HG03469 (cell line): ENCODE data around the gene SYT15.
"Not testable (repeated sequence)": the region's sequence is repeated elsewhere in the genome, so short reads cannot be mapped to it uniquely, and the experiment has no call there.

Experiments used
- ATAC-seq: cut with Tn5 transposase; IDR thresholded peaks from one replicate; pipeline ENCODE4 v1.9.1; 2021; ENCODE audit warnings: mild to moderate bottlenecking, moderate library complexity, moderate number of reproducible peaks; ENCODE audit not compliant: unreplicated experiment

SYT15 gene

GRCh38 chr10:46555713-46556514 lies 23.0 kb upstream of the SYT15 start:
- ATAC-seq: no peak

DNA sequence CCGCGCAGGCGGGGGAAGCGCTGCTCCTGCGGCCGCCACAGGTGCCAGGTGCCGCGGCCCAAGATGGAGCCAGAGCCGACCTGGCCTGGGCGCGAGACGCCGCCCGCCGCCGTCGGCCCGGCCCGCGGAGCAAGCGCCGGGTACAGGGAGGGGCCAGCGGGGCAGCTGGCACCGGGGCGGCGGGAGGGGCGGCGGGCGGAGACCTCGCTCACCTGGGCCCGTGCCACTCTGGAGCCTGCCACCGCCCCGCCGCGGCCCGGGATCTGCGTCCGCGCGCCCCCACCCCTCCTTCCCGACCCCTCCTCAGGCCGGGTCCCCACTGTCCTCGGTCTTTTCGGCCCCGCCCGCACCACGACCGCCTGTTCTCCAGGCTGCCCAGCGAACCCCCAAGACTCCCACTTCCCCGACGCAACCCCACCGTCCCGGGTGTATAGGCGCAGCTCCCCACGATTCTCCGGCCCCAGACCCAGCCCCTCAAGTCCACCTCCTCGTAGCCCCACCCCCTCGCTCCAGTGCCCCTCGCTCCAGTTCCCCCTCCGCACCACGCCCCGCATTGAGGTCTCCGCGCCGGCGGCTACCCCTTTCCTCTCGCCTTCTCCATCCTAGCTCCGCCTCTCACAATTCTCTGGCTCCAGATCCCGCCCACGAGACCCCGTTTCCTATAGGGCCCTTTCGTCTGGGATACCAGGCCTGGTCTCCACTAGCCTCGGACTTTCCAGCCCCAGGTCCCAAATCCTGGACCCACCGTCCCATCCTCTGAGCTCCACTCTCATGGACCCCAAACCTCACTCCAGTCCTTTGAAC lies 22.2 kb upstream of the SYT15 start, which contains the start of gene GPRIN2:
Gene GPRIN2, minus strand, starts transcription at position 144 of the 804 bp plus-strand sequence. CDS start 5,922 bp downstream, outside the sequence.
- ATAC-seq: no peak

- no peak for ATAC-seq
Observed at GRCh38 chr10:46557319-46558121, 21.4 kb upstream of the SYT15 start.

DNA sequence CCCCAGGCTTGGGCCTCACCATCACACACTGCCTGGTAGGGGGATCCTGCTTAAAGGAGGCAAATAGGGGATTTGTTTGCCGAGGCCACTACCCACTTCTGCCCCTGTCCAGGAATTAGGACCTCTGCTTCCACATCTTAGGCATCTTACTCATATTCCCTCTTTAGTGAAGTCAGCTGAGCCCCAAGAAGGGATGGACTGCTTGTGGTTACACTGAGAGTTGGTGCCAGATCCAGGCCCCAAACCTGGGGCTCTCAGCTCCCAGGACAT lies 20.9 kb upstream of the SYT15 start:
- no peak for ATAC-seq

GRCh38 chr10:46558392-46559185 lies 20.3 kb upstream of the SYT15 start:
- ATAC-seq: no peak

- ATAC-seq: no peak
Observed at GRCh38 chr10:46559231-46559671, 19.7 kb upstream of the SYT15 start.

DNA sequence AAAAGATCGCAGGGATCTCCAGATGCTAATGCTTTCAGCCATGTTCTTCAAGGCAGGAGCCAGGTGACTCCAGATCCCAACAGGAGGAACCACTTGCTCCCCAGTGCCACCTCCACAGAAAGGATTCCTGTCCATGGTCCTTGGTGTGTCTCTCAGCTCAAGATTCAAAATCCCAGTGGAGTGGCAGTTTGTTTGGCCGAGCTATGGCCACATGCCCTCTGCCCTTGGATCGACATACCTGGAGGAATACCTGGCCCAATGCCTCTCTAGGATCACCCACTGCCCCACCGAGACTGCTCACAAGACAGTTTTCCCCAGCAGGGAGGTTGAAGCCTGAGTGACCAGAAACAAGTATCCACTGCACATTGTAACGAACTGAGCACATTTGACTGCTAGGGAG lies 18.5 kb upstream of the SYT15 start:
- ATAC-seq: no peak

DNA sequence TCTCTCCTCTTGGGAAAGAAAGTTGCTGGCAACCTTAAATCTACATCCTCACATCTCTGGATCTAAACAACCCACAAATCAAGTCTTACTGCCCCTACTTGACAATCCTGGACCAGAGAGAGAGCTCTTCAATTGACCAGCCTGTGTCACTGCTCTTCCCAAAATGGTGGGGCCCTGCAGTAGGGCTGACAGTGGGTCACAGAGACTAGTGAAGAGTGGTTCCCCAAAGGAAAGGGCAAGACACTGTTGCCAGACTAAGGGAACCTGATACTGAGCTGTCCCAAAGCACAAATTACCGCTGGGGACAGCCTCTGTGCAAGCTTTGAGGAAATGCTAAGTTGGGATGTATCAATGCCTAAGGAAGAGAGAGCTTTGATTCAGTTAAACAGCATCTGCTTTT lies 18.0 kb upstream of the SYT15 start:
- ATAC-seq: no peak

DNA sequence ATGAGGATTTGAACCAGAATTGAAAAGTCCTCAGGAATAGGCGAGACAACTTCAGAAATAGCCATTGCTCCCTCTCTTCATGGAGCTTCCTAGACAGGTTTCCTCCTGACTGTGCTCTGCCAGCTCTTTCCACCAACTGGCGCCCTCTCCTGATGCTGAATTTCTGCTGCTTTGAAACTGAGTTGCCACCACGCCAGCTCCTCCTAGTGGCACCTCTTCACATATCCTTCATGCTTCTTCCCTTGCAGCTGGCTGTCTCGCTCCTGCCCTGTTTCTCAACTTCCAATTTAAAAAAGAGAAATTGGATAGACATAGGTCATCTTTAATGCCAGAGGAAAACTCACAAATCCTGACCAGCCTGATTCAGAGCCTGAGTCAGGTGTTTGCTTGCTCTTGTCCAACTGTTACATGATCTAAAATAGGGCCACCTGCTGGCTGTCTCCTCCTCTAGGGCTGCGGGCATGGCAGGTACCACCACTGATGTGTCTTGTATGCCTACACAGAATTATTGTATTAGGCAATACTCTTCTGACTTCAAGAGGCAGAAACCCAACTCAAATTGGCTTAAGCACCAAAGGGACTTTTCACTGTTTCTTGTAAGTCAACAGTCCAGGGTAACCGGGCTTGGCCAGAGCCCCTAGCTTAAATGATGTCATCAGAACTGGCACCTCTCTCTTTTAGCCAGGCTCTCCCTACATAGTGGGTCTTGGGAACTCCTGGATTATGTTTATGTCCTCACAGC lies 13.2 kb upstream of the SYT15 start:
- peak; percentile 44 for ATAC-seq

GRCh38 chr10:46567151-46567550 lies 11.8 kb upstream of the SYT15 start:
- ATAC-seq: not testable (repeated sequence)

DNA sequence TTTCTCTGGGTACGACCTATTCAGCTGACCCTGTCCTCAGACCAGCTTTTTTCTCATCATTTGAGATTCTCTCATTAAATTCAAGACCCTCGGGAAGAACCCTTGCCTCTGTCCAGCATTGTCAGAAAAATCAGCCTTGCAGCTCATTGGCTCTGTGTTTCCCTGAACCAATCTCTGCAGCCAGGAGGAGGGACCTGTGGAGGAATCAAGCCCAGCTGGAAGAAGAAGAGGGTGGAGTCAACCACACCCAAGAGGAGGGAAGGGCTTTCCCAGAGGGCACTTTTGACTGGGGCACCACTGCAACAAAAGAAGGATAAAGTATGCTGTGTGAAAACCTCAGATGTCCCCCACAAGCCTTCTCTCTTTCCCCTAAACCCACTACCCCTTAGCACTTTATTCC lies 8.3 kb upstream of the SYT15 start:
- not testable (repeated sequence) for ATAC-seq

GRCh38 chr10:46572765-46573164 lies 6.2 kb upstream of the SYT15 start:
- not testable (repeated sequence) for ATAC-seq

- not testable (repeated sequence) for ATAC-seq
Observed at GRCh38 chr10:46573314-46573713, 5.6 kb upstream of the SYT15 start.

- ATAC-seq: not testable (repeated sequence)
Observed at GRCh38 chr10:46573884-46574283, 5.0 kb upstream of the SYT15 start.

GRCh38 chr10:46577624-46578473 lies 1.1 kb upstream of the SYT15 start:
- ATAC-seq: not testable (repeated sequence)

DNA sequence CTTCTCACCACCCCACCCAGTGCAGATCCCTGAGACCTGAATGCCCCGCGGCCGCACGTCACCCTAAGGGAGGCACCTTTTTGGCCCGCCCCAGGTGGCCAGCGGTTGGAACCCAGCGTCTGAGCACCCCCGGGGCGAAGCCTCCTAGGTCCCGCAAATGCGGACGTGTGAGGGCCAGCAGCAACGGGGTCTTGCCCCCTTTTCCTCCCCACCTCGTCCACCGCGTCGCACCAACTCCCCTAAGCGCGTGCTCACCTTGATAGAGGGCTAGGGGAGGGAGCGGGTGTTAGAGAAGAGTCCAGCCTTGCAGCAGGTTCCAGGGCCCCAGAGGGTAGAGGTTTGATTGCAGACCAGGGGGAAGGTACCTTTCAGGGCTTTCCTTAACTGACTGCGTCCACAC lies 450 bp downstream of the SYT15 start:
- ATAC-seq: not testable (repeated sequence)

GRCh38 chr10:46581997-46582396 lies 3.1 kb downstream of the SYT15 start:
- ATAC-seq: not testable (repeated sequence)

GRCh38 chr10:46582568-46582967 lies 3.6 kb downstream of the SYT15 start:
- not testable (repeated sequence) for ATAC-seq

GRCh38 chr10:46584196-46584595 lies 5.3 kb downstream of the SYT15 start:
- not testable (repeated sequence) for ATAC-seq
